ENCODE results near the gene ASTN2. TPM values are rescaled to one million over a fixed set of nuclear protein-coding genes. Genes with fewer than 3 reads are reported as not detected.

The ASTN2 gene
- total and polyA plus RNA-seq, 3 donors from 2014 or later: 55.7 to 157 (median 117) TPM

- Histone ChIP-seq H3K4me1 (no peaks in the 10 kb centered on the region), H3K9me3 (no peaks in the 10 kb centered on the region), H3K36me3 (ENCODE audit: low read depth, missing control alignments) (no peaks in the 10 kb centered on the region), H3K27ac (no peak overlapping the region), H3K4me3 (no peak overlapping the region), H3K27me3 (no peaks in the 10 kb centered on the region)
- no peak for DNase-seq
- no peak for TF ChIP-seq CTCF (IDR thresholded peaks at IDR 0.05)
- intact Hi-C loops (cut with DNase I; ENCODE audit: low total_unique reads): no loop called here
Observed at GRCh38 chr9:116380496-116380995, 1034.3 kb downstream of the ASTN2 start.

GRCh38 chr9:116379821-116380220, 1035.0 kb downstream of the ASTN2 start:
- DNase-seq: no peak
- H3K4me1 ChIP-seq: no peaks in the 10 kb centered on the region
- no peaks in the 10 kb centered on the region for H3K27me3 ChIP-seq
- H3K36me3 ChIP-seq (ENCODE audit: low read depth, missing control alignments): no peaks in the 10 kb centered on the region
- H3K4me3 ChIP-seq: no peak overlapping the region
- 88% methylated on average over 2 of the region's 2 CpGs for WGBS, 2 donors
- intact Hi-C loops (cut with DNase I; ENCODE audit: low total_unique reads): no loop called here
- no peak for TF ChIP-seq POLR2A (IDR thresholded peaks at IDR 0.05)
- TF ChIP-seq CTCF (IDR thresholded peaks at IDR 0.05): no peak
- H3K9me3 ChIP-seq: no peaks in the 10 kb centered on the region
- H3K27ac ChIP-seq: no peak overlapping the region

- Histone ChIP-seq H3K27ac (no peak overlapping the region), H3K4me3 (no peak overlapping the region), H3K4me1 (no peaks in the 10 kb centered on the region), H3K27me3 (no peaks in the 10 kb centered on the region), H3K36me3 (ENCODE audit: low read depth, missing control alignments) (no peaks in the 10 kb centered on the region), H3K9me3 (no peaks in the 10 kb centered on the region)
- no peak for TF ChIP-seq CTCF (IDR thresholded peaks at IDR 0.05)
- TF ChIP-seq POLR2A (IDR thresholded peaks at IDR 0.05): no peak
- no peak for DNase-seq
- intact Hi-C loops (cut with DNase I; ENCODE audit: low total_unique reads): no loop called here
- 95 to 100% methylated on average over 2 of the region's 2 CpGs for WGBS, 2 donors
Observed at GRCh38 chr9:116378873-116379272, 1036.0 kb downstream of the ASTN2 start.

- intact Hi-C loops (cut with DNase I; ENCODE audit: low total_unique reads): no loop called here
- Histone ChIP-seq H3K27me3 (no peaks in the 10 kb centered on the region), H3K27ac (no peak overlapping the region), H3K36me3 (ENCODE audit: low read depth, missing control alignments) (no peaks in the 10 kb centered on the region), H3K4me1 (no peaks in the 10 kb centered on the region), H3K4me3 (no peak overlapping the region), H3K9me3 (no peaks in the 10 kb centered on the region)
- DNase-seq: no peak
- TF ChIP-seq CTCF (IDR thresholded peaks at IDR 0.05) (no peak), POLR2A (IDR thresholded peaks at IDR 0.05) (no peak)
- WGBS, 2 donors: 80% methylated on average over 8 of the region's 8 CpGs
Observed at GRCh38 chr9:116377179-116377798, 1037.6 kb downstream of the ASTN2 start.

Small RNAs within 50 kb of the gene (small RNA-seq; reads per million reads assigned to genes)
- gene SNORA70C: 0 reads per million in 2 donors

All from testis (tissue), 3 donors.